Activated T-cell treated with anti-CD3 and anti-CD28 coated beads for 48 hours (primary cell): ENCODE data around the gene GTF3C5.
A peak's percentile ranks its signal among the peaks of the same experiment; 100 is the strongest.
"Not testable (repeated sequence)": the region's sequence is repeated elsewhere in the genome, so short reads cannot be mapped to it uniquely, and the experiment has no call there.

Experiments used
- DNase-seq: peaks from one replicate; pipeline ENCODE4 v3.0.0-alpha.2; 2020; ENCODE audit warnings: low read depth

Gene GTF3C5, protein sequence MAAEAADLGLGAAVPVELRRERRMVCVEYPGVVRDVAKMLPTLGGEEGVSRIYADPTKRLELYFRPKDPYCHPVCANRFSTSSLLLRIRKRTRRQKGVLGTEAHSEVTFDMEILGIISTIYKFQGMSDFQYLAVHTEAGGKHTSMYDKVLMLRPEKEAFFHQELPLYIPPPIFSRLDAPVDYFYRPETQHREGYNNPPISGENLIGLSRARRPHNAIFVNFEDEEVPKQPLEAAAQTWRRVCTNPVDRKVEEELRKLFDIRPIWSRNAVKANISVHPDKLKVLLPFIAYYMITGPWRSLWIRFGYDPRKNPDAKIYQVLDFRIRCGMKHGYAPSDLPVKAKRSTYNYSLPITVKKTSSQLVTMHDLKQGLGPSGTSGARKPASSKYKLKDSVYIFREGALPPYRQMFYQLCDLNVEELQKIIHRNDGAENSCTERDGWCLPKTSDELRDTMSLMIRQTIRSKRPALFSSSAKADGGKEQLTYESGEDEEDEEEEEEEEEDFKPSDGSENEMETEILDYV

DNA sequence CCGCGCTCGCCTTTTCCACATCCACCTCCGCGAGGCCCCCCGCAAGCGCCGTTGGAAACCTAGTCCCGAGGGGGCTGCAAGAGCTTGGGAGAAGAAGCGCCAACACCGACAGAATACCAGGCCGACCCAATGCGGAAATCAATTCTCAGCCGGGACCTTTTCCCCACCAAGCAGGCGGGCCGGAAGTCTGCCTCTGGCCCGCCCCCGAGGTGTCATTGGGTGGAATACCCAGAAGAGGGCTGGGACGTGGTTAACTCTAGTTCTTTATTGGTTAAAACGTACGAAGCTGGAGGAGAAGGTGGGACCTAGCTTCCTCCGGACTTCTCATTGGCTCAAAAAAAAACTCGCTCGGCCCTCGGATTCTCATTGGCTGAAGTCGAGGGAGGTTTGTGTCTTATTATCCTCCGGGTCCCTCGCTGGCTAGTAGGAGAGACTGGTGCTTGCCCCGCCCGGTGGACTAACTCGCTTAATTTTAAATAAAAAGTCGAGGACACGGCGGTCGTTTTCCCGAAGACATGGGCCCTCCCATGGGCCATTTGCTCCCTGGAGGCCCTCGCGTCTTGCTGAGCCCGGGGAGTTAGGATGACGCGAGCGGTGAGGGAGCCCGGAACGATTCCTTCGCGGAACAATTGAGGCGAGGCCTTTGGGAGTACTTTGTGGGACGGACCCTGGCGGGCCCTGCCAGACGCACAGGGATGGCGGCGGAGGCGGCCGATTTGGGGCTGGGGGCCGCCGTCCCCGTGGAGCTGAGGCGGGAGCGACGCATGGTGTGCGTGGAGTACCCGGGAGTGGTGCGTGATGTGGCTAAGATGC lies at the start of gene GTF3C5:
GTF3C5 (plus strand) TSS at position 681 of the 813 bp plus-strand sequence; CDS start at position 696, 15 bp downstream.
- DNase-seq = peak; percentile 85

DNA sequence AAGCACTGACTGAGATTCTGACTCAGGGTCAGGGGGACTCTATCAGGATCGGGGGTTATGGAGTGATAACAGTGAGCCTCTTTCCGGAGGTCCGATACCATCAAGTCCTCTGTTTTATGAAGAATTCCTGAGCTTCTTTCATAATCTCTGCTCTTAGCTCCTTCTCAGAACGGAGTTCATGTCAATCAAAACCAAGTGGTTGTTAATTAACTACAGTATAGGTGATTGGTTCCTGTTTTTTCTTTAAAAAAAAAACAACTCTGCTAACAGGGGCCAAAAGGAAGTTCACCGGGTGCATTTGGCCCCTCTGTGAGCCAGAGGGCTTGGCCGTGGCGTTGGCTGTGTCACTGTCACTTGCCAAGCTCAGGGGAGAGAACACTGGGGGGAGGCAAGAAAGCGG lies 48.3 kb upstream of the GTF3C5 start:
- DNase-seq = no peak

DNA sequence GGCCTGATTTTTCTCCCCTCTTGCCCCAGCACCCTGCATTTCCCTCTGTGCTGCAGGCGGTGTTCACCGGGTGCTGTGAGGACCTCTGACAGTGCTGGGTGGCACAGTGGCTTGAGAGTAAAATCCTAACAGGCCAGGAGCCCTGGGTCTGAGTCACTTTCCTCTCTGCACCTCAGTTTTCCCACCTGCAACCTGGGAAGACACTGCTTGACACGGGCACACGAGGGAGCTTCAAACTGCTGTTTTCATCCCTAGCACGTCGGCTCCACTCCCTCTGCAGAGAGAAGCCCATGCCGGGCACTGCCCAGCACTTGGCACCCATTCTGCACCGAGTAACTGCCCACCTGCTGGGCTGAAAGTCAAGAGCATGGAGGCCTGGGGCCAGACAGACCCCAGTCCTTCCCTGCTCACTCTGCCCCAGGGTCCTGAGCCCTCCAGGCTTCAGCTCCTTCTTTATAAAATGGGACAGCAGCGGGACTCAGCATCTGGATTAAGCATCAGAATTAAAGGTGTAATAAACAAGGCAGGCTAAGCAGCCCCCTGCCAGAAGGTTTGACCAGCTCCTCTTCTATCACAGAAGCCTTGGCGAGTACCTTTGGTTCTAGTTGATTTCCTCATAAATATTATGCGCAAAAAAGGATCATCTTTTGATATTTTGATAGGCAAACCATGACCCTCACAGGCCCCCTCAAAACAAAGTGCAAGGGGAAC lies 47.2 kb upstream of the GTF3C5 start:
- DNase-seq = no peak

DNA sequence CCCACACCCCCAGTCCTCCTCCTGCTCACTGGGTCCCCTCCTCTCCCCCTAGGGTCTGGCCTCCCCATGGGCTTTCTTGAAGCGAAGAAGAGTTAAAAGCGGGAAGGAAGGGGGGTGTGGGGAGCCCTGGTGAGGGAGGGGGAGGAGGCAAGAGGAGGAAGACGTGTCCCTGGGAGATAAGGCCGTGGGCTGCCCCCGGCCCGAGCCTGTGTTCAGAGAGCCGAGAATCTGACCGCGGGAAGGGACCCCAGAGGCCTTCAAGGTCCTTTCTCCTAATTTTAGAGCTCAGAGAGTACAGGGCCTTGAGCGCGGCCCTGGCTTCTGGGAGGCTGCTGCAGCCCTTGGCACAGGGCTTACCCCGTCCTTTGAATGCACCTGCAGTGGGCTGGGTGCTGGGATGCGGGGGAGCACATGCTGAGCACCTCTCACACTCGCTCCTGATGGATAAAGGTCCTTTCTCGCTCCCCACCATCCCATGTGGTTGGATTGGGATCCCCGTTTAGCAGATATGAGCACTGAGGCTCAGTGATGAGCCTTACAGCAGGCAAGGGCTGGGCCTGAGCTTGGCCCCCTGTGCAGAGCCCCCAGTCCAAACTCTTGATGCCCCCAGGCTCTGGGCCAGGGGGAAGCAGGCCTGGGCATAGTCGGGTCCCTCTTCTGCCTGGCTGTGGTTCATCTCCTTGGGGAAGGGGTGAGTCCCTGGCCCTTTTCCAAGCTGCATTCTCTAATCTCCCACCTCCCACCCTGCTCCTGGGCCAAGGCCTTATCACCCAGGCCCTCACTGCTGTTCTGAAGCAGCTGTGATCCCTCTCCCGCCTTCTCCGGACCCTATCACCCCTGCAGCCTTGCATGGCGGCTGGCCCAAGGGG lies 46.4 kb upstream of the GTF3C5 start:
- no peak for DNase-seq

DNA sequence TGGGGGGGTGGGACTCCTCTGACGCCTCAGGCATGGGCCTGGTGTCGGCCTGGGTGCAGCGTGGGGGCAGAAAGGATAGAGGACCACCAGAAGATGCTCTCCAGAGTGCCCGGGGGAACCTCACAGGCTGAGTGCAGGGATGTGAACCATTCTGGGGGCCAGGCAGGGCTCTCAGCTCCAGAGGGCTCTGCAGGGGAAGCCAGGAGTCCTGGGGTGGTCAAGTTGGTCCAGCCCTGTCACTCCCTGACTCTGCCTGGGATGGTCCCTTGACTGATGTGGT lies 45.8 kb upstream of the GTF3C5 start:
- no peak for DNase-seq

DNA sequence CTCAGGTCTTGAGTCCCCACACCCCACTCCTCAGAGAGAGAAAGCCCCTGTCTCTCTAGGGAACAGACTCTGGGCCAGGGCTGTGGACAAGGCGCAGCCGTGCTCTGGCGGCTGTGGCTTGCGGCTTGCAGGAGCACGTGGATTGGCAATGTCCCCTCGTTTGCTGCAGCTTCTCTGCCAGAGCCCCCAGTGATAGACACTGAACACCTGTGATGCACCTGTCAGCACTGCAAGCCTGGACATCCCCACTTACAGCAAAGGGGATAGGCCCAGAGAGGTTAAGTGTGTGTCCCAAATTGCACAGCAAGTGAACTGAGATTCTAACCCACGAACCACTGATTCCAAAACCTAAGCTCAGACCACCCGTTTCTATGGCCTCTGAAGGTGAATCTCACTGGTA lies 45.3 kb upstream of the GTF3C5 start:
- DNase-seq = no peak

DNA sequence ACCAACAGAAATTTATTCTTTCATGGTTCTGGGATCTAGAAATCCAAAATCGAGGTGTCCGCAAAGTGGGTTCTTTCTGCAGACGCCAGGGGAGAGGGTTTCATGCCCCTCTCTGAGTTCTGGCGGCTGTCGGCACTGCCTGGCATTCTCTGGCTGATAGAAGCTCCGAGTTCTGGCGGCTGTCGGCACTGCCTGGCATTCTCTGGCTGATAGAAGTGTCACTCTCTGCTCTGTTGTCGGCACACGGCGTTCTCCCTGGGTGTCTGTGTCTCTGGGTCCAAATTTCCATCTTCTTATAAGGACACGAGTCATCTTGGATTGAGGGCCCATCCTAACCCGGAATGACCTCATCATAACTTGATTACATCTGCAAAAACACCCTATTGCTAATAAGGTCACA lies 44.7 kb upstream of the GTF3C5 start:
- DNase-seq = no peak

DNA sequence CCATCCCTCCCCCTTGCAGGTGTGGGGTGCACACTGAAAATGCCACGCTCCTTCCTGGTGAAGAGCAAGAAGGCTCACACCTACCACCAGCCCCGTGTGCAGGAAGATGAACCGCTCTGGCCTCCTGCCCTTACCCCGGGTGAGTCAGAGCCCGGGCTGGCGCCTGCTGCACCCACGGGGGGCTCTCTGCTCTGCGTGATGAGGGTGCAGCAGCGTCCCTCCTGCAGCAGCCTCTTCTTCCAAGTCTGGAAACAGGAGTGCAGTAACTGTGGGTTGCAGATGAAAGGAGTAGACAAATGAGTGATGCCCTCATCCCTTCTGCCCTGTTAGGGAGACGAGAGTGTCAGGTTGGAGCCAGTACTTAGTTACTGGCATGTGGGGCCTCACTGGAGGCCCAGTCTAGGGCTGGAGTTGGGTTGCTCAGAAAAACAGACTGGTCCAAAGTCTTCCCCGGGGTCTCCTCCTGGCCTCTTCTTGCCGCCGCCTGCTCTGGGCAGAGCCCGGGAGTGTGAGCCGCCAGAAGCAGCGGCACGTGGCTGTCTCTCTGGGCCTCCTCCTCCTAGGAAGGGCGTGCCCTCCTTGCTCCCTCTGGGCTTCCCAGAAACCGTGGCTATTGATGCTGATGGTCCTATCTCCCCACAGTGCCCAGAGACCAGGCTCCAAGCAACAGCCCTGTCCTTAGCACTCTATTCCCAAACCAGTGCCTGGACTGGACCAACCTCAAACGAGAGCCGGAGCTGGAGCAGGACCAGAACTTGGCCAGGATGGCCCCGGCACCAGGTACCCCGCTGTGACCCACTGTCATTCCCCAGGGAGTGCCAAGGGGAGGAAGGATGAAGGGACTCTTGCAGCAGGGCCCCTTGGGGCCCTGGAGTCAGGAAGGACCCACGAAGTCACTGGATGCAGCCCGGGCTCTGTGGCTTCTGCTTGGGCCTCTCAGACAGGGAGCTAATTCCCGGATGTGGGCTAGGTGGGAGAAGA lies 43.9 kb upstream of the GTF3C5 start:
- no peak for DNase-seq

DNA sequence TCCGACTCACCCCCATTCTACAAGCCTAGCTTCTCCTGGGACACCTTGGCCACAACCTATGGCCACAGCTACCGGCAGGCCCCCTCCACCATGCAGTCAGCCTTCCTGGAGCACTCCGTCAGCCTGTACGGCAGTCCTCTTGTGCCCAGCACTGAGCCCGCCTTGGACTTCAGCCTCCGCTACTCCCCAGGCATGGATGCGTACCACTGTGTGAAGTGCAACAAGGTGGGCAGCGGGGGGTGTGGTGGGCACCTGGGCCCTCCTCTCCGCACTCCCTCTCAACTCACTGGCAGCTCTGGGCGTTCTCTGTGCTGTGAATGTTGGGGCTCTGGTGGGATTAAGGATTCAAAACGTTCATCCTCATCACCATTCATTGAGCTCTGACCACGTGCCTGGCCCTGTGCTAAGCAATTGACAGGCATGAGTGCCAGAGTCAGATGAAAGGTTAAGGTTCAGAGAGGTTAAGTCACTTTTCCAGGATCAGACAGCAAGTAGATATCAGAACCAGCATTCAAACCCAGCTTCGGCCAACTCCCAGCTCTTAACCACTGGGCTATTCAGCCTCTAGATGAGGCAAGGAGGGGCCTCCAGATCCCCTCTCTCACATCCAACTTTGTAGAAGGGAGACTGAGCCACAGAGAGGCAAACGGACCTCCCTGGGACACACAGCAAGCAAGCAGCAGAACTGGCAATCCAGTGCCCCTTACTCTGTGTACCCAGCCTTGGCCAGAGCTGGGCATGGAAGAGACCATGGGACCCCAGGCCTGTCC lies 42.4 kb upstream of the GTF3C5 start:
- DNase-seq = no peak

DNA sequence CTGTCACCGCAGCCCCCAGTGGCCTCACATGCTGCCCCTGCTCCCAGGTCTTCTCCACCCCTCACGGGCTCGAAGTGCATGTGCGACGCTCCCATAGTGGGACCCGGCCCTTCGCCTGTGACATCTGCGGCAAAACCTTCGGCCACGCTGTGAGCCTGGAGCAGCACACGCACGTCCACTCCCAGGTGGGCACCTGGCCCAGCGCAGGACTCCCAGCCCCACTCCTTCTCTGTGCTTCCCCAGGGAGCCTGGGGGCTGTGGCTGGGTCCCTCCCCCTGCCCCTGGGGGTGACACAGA lies 41.8 kb upstream of the GTF3C5 start:
- no peak for DNase-seq

DNA sequence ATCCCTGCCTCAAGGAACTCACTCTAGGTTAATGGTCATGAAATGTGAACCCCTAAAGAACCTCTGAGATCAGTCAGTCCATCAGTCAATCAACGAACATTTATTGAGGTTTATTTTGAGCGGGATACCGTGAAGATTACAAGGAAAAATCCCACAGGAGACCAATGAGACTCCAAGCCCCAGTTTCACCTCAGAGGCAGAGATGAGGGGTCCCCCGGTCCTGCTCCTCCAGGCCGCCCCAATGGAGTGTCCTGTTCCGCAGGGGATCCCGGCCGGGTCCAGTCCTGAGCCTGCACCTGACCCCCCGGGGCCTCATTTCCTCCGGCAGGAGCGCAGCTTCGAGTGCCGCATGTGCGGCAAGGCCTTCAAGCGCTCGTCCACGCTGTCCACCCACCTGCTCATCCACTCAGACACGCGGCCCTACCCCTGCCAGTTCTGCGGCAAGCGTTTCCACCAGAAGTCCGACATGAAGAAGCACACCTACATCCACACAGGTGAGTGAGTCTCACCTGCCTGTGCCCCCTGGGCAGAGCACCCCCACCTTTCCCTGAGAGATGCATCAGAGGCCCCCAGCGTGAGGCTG lies 41.3 kb upstream of the GTF3C5 start:
- DNase-seq = no peak

DNA sequence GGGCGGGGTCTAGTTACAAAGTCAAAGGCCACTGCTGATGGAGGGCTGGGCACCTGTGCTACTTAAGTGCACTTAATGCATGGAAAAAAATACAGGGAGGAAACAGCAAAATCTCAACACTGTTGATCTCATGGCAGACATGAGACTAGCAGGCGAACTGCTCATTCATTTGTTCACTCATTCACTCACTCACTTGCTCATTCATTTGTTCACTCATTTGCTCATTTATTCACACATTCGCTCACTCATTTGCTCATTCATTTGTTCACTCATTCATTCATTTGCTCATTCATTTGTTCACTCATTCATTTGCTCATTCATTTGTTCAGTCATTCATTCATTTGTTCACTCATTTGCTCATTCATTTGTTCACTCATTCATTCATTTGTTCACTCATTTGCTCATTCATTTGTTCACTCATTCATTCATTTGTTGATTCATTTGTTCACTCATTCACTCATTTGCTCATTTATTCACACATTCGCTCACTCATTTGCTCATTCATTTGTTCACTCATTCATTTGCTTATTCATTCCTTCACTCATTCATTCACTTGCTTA lies 40.7 kb upstream of the GTF3C5 start:
- not testable (repeated sequence) for DNase-seq

DNA sequence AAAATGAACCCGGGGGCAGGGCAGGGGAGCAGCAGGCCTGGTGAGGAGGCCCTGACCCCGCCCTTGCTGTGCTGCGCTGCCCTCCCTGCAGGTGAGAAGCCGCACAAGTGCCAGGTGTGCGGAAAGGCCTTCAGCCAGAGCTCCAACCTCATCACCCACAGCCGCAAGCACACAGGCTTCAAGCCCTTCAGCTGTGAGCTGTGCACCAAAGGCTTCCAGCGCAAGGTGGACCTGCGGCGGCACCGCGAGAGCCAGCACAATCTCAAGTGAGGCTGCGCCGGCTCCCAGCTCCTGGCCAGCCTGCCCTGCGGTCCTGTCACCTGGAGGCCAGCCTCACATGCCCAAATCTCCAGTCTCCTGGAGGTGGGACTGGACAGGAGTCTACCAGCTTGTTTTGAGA lies 40.0 kb upstream of the GTF3C5 start:
- DNase-seq = no peak

DNA sequence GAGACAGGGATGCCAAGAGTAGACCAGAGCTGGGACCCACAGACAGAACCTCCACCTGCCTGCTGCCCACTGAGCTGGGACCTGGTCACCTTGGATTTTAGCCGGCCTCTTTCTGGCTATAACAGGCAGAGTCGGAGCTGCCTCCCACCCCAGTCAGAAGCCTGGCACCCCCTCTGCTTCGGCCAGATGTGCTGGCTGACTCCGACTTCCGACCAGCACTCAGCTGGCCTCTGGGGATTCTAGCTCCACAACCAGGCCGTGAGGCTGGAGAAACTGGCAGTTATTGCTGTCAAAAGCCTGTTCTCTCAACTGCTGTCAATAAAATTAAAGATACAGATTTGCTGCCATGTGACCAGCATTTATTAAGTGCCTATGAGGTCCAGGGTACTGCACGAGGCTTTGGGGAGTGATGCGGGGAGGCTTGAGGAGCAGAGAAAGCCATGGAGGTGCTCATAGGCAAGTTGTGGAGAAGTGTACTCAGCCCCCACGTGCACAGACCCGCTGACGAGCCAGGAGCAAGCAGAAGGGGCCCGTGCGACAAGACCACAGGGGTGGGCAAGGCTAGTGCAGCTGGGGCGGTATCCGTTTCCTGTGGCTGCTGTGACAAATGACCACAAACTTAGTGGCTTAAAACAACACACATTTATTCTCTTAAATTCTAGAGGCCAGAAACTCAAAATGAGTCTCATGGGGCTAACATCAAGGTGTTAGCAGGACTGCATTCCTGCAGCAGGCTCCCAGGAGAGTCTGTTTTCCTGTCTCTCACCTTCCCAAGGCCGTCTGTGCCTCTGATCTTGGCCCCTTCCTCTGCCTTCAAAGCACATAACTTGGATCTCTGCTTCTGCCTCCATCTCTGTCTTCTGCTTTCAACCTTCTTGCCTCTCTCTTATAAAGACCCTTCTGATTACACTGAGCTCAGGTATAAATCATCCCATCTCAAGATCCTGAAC lies 39.2 kb upstream of the GTF3C5 start:
- no peak for DNase-seq

DNA sequence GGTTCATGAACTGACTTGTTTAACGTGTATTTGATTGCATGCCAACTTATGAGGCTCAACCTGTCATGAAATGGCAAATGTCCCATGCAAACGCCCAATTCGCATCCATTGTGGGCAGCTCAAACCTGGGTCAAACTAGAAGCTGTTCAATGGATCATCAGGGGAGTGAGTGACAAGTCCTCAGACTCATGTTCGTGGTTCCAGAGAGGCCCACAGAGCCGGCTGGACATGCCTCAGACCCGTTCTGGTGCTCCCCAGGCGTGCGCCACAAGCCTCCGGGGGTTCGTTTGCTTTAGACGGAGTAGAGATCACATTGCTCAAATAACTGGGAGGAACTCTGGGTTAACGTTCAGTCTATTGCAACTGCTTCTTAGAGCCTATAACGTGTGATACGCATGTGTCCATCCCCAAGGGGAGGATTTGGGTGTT lies 37.3 kb upstream of the GTF3C5 start:
- no peak for DNase-seq

DNA sequence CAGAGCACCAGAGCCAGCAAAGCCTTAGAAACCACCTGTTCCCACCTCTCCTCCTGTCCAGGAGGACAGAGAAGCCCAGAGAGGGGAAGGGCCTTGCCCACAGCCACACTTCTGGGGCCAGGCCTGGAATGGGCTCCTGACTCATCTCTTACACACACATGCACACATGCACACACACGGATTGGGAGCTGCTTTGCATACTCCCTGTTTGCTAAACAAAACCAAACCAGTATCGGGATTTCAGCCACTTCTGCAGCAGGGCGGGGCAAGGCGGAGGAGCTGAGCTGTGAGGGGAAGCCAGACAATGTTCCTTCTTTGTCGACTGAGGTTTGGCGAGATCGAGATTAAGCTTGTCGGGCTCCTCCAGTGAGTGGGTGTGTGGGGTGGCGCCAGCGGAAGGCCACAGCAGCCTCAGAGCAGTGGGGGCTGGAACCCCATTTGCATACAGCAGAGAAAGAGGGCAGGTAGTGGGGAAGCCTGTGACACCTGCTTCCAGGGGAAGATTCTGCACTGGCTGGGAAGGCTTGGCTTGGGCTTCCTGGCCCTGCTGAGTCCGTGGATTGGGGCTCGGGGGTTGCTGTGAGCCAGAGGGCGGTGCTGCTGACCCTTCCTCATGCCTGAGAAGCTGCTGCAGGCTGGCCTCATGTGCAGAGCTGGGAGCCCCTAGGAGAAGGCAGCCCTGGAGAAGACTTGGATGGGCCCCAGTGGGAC lies 36.2 kb upstream of the GTF3C5 start:
- no peak for DNase-seq

DNA sequence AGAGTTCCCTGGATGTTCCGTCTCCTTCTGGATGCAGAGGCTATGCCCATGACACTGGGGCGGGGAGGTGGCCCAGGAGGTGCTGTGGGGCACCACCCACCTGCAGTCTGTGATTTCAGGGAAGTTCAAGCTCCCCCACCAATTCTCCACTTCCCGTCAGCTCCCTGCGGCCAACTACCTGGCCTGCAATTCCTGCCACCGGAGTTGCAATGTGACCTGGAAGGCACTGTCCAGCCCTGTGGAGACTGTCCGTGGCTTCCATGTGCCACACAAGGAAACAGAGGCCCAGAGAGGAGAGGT lies 35.7 kb upstream of the GTF3C5 start:
- DNase-seq = no peak

DNA sequence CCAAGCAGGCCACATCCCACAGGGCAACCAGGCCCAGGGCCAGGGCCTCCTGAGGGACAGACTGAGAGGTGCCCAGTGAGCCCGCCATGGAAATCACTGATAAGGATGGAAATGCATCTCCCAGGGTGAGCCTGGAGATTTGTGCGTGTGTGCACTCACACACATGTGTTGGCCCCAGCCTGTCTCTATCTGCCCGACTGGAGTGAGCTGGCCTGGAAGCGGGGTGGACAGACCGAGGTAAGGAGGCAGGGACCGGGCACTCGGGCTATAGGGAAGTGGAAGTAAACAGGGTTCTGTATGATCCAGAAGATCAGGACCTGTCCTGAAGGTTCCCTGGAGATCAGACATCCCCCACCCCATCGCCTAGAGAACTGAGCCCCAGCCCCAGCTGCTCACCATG lies 34.9 kb upstream of the GTF3C5 start:
- no peak for DNase-seq
